ENCODE measurements around the gene RAB3GAP2.
"Not testable (repeated sequence)": the region's sequence is repeated elsewhere in the genome, so short reads cannot be mapped to it uniquely, and the experiment has no call there.

Gene RAB3GAP2

GRCh38 chr1:220129479-220130210 lies 142.6 kb downstream of the RAB3GAP2 start:
- no peak for DNase-seq

GRCh38 chr1:220127076-220127475 lies 145.2 kb downstream of the RAB3GAP2 start:
- no peak for DNase-seq

DNA sequence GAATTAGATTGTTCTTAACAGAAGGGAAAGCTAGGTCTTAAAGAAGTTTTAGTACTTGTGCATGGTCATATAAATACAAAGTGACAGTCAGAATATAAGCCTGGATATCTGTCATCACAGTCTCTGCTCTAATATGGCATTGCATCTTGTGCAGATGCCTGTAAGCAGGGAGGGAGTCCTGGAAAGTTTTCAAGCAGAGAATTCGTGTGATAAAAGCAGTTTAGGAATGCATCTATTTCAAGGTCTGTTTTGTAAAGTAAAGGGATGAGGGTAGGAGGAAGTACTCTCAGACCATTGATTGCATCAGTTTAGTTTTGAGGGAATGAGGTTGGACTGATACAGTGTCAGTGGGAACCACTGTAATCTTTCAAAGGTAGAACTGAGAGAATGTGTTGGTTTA lies 147.7 kb downstream of the RAB3GAP2 start:
- no peak for DNase-seq

- peak; percentile 2 for DNase-seq
Measured at GRCh38 chr1:220123889-220124288, 148.4 kb downstream of the RAB3GAP2 start.

GRCh38 chr1:220123066-220123465 lies 149.2 kb downstream of the RAB3GAP2 start:
- DNase-seq = no peak

GRCh38 chr1:220121791-220122530 lies 150.3 kb downstream of the RAB3GAP2 start:
- DNase-seq = no peak

GRCh38 chr1:220119043-220119512 lies 153.2 kb downstream of the RAB3GAP2 start:
- DNase-seq = no peak

DNA sequence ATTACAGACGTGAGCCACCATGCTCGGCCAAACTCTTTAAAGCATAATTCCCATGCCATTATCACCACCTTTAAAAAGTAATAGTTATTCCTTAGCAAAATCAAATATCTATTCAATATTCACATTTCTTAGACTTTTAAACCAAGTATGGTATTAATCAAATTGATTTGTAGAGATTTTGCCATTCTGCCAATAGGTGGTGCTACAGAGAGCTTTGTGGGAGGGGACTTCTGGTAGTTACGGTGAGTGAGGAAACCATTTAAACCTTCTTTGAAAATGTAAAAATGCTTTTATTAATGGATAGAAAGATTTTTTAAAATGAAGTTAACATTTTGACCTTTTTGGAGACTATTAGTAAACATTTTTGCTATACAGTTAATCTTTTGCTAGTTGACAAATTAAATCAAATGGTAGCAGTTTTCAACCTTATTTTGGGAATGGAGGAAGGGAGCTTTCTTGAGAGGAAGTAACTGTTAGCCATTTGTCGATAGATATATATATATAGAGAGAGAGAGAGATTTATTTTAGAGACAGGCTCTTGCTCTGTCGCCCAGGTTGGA lies 159.0 kb downstream of the RAB3GAP2 start:
- no peak for DNase-seq

- not testable (repeated sequence) for DNase-seq
Measured at GRCh38 chr1:220112600-220112999, 159.7 kb downstream of the RAB3GAP2 start.

- not testable (repeated sequence) for DNase-seq
Measured at GRCh38 chr1:220110473-220110872, 161.8 kb downstream of the RAB3GAP2 start.

DNA sequence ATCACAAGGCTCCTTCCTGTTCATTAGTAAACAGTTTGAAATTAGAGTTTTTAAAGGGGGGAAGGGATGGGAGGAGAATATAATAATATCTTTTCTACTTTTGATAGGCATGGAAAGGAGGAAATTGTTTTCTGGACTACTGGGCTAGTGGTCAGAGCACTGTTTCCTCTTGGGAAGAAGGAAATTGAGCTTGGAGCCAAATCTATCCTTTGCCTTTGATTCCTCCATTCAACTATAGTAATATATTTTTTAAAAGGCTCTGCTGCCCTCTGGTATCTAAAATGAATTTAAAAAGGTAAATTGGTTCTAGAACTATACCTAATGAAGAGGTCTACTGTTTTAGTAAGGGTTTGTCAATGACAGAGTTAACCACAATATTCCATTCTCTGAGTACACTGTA lies 172.4 kb downstream of the RAB3GAP2 start:
- no peak for DNase-seq

Data from NCI-H510A (cell line).